WERI-Rb-1 (cell line): ENCODE results near the gene IL1RAPL2.

Experiments used
- DNase-seq: peaks from one replicate; pipeline ENCODE4 v3.0.0-alpha.2; 2020
- H3K27ac ChIP-seq: fragments of 250-450 bp; sonication (Bioruptor Pico); 2 replicates; pipeline ENCODE4 v1.5.1; 2020; ENCODE audit warnings: mild to moderate bottlenecking, moderate library complexity
- H3K27me3 ChIP-seq: fragments of 250-450 bp; sonication (Bioruptor Pico); 2 replicates; pipeline ENCODE4 v1.5.1; 2021; ENCODE audit warnings: mild to moderate bottlenecking, low read depth, moderate library complexity; ENCODE audit not compliant: insufficient read depth, severe bottlenecking
- H3K36me3 ChIP-seq: fragments of 250-450 bp; sonication (Bioruptor Pico); 2 replicates; pipeline ENCODE4 v1.5.1; 2020; ENCODE audit warnings: mild to moderate bottlenecking, moderate library complexity
- H3K4me3 ChIP-seq: 2 replicates; pipeline ENCODE4 v1.5.1; 2011; ENCODE audit warnings: low read depth, mild to moderate bottlenecking, control low read depth, low read length
- H3K9me3 ChIP-seq: fragments of 250-450 bp; sonication (Bioruptor Pico); 2 replicates; pipeline ENCODE4 v1.5.1; 2021; ENCODE audit warnings: mild to moderate bottlenecking, moderate library complexity; ENCODE audit not compliant: severe bottlenecking
- TF ChIP-seq, protein P1 (sequence below): IDR thresholded peaks from 2 replicates; pipeline ENCODE4 v1.5.1; 2011; ENCODE audit warnings: low read depth, mild to moderate bottlenecking, control low read depth, inconsistent platforms, low read length

IL1RAPL2 gene

DNA sequence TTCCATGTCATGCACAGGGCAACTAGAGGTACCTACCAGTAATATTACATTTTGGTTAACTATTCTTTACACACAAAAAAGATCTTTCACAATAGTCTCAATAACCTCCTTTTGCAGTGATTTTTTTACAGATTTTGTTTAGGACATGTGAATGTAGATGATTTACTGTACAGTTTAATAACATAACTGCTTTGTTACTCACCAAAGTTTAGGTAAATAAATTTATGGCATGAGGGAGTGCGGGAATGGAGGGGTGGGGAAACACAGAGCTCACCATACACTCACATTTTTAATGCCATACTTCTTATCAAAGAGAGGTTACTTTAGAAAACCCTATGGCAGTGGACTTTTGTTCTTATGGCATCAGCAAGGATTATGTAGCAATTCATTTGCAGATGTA is 747.6 kb downstream of the IL1RAPL2 start:
- H3K27me3 ChIP-seq, result peaks cover 9% of the 10 kb centered on the region
- no peak for DNase-seq
- H3K4me3 ChIP-seq, result no peak overlapping the region
- TF ChIP-seq, protein P1, sequence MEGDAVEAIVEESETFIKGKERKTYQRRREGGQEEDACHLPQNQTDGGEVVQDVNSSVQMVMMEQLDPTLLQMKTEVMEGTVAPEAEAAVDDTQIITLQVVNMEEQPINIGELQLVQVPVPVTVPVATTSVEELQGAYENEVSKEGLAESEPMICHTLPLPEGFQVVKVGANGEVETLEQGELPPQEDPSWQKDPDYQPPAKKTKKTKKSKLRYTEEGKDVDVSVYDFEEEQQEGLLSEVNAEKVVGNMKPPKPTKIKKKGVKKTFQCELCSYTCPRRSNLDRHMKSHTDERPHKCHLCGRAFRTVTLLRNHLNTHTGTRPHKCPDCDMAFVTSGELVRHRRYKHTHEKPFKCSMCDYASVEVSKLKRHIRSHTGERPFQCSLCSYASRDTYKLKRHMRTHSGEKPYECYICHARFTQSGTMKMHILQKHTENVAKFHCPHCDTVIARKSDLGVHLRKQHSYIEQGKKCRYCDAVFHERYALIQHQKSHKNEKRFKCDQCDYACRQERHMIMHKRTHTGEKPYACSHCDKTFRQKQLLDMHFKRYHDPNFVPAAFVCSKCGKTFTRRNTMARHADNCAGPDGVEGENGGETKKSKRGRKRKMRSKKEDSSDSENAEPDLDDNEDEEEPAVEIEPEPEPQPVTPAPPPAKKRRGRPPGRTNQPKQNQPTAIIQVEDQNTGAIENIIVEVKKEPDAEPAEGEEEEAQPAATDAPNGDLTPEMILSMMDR, result no peak
- no peaks in the 10 kb centered on the region for H3K9me3 ChIP-seq
- H3K36me3 ChIP-seq, result no peaks in the 10 kb centered on the region
- H3K27ac ChIP-seq, result no peak overlapping the region

DNA sequence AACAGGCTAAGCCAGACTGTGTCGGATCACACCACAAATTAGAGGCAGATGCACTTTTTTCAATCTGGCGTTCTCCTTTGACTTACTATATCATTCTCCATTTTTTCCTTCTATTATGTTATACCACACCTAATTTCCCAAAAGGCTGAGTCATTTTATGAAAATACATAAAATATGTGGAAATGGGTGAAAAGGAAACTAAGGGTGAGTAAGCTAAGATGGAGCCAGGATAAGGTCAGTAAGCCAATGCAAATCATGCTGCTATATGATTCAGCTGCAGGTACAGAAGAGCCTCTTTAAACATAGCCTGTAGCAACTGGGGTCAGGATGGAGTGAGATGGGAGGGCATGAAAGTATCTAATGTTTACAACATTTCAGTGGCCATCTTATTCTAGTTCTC is 748.5 kb downstream of the IL1RAPL2 start:
- Histone ChIP-seq H3K27me3 (peaks cover 12% of the 10 kb centered on the region), H3K36me3 (no peaks in the 10 kb centered on the region), H3K27ac (no peak overlapping the region), H3K4me3 (no peak overlapping the region), H3K9me3 (no peaks in the 10 kb centered on the region)
- no peak for DNase-seq
- TF ChIP-seq, protein P1, result no peak

DNA sequence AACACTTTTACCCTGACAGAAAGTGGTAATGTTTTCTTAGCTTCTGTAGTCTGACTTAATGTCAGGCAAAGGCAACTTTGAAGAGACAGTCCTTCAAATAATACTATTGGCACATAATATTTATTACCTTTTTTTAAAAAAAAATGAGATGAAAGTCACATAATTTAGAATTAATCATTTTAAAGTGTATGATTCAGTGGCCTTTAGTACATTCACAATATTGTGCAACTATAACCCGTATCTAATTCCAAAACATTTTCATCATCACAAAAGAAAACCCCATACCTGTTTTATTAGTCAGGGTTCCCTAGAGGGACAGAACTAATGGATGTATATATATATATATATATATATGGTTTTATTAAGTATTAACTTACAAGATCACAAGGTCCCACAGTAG is 749.2 kb downstream of the IL1RAPL2 start:
- Histone ChIP-seq H3K4me3 (no peak overlapping the region), H3K9me3 (no peaks in the 10 kb centered on the region), H3K27ac (no peak overlapping the region), H3K36me3 (no peaks in the 10 kb centered on the region), H3K27me3 (peaks cover 18% of the 10 kb centered on the region)
- TF ChIP-seq, protein P1, result no peak
- DNase-seq, result no peak

DNA sequence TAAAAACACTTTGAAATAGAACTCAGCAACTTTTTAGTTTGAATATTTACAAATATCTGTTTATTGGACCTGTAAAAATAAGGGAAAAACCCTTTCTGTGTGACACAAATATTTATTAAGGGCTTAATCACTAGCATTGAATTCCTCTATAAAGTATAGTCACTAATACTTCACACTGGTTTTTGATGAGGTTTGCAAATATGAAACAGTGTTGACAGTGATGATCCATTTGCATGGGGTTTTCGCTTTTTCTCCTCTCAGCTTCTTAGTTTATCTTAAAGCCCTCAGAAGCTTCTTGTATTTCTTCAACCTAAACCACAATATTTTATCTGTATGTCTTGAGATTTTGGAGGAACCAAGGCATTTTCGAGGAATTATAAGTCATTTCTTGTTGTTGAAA is 751.1 kb downstream of the IL1RAPL2 start:
- H3K27ac ChIP-seq, result no peak overlapping the region
- no peak for DNase-seq
- no peak overlapping the region for H3K4me3 ChIP-seq
- no peaks in the 10 kb centered on the region for H3K36me3 ChIP-seq
- no peaks in the 10 kb centered on the region for H3K9me3 ChIP-seq
- H3K27me3 ChIP-seq, result peaks cover 17% of the 10 kb centered on the region
- TF ChIP-seq, protein P1, result no peak

DNA sequence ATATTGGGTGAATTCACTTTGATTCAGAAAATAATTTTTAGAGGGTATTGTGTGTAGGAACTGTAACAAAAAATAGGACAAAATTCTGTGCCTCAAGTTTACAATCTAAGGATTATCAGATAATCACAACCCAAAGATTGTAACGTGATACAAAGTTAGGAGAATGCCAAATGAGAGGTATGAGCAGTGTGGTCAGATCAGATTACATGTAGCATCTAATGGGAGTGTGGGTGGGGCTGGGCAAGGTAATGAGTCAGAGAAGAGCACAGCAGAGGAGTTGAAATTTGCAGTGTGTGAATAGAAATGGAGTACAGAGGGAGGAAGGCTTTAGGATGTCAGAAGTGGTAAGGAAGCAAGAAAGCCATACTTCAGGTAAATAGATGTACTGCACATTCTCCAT is 757.9 kb downstream of the IL1RAPL2 start:
- DNase-seq, result no peak

DNA sequence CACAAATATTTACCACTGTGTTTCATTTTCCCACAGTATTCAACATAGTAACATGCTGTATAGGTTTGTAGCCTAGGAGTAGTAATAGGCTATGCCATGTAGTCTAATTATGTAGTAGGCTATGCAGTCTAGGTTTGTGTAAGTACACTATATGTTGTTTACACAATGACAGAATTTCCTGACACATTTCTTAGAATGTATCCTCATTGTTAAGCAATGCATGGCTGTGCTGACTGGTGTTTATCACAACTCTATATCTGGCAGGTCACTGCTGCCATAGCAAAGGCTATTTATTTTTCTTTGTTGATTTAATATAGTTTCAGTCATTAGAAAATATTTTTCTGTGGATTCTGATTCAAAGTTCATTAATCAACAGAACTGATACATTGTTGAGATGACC is 762.8 kb downstream of the IL1RAPL2 start:
- Histone ChIP-seq H3K27me3 (peaks cover 2% of the 10 kb centered on the region), H3K36me3 (no peaks in the 10 kb centered on the region), H3K9me3 (no peaks in the 10 kb centered on the region), H3K27ac (no peak overlapping the region), H3K4me3 (no peak overlapping the region)
- TF ChIP-seq, protein P1, result no peak
- DNase-seq, result no peak

More for the DNA sequence above, 757.9 kb downstream of the IL1RAPL2 start:
- H3K4me3 ChIP-seq, result no peak overlapping the region
- no peak overlapping the region for H3K27ac ChIP-seq
- no peaks in the 10 kb centered on the region for H3K9me3 ChIP-seq
- H3K27me3 ChIP-seq, result peaks cover 14% of the 10 kb centered on the region
- TF ChIP-seq, protein P1, result no peak
- H3K36me3 ChIP-seq, result no peaks in the 10 kb centered on the region
